Trophoblast cell (in vitro differentiated cells and primary cell): Measurements from ENCODE around the gene KCNC3.

Experiments
- DNase-seq, 2 donors: peaks; one replicate each; pipeline ENCODE4 v3.0.0-alpha.2; 2016
- H2AFZ ChIP-seq: 2 replicates; pipeline ENCODE4 v1.6.1; 2013; ENCODE audit warnings: low read length, moderate library complexity, mild to moderate bottlenecking; ENCODE audit not compliant: insufficient read depth, poor library complexity
- H2AK5ac ChIP-seq: 2 replicates; pipeline ENCODE4 v1.6.1; 2013; ENCODE audit warnings: mild to moderate bottlenecking, low read length
- H2BK120ac ChIP-seq: 2 replicates; pipeline ENCODE4 v1.6.1; 2013; ENCODE audit warnings: low read length, mild to moderate bottlenecking, moderate library complexity; ENCODE audit not compliant: insufficient read depth, poor library complexity
- H2BK12ac ChIP-seq: 2 replicates; pipeline ENCODE4 v1.6.1; 2013; ENCODE audit warnings: mild to moderate bottlenecking, low read length, moderate library complexity
- H2BK5ac ChIP-seq: 2 replicates; pipeline ENCODE4 v1.6.1; 2013; ENCODE audit warnings: low read length, low read depth, moderate library complexity, mild to moderate bottlenecking; ENCODE audit not compliant: poor library complexity
- H3K14ac ChIP-seq: 2 replicates; pipeline ENCODE4 v1.6.1; 2013; ENCODE audit warnings: mild to moderate bottlenecking, low read length
- H3K18ac ChIP-seq: 2 replicates; pipeline ENCODE4 v1.6.1; 2013; ENCODE audit warnings: mild to moderate bottlenecking, low read length
- H3K23ac ChIP-seq: 2 replicates; pipeline ENCODE4 v1.6.1; 2013; ENCODE audit warnings: low read length
- H3K27ac ChIP-seq: 2 replicates; pipeline ENCODE4 v1.5.1; 2013; ENCODE audit warnings: low read depth, mild to moderate bottlenecking, inconsistent platforms, low read length, moderate library complexity
- H3K27me3 ChIP-seq: 2 replicates; pipeline ENCODE4 v1.6.1; 2013; ENCODE audit warnings: inconsistent platforms, mild to moderate bottlenecking, low read length, moderate library complexity; ENCODE audit not compliant: insufficient read depth
- H3K36me3 ChIP-seq, 2 experiments: 1 replicate in 1 of 2; 2 replicates in 1 of 2; pipeline ENCODE4 v1.6.1; 2013; ENCODE audit warnings: low read length in 2 of 2, mild to moderate bottlenecking in 2 of 2, moderate library complexity in 1 of 2; ENCODE audit not compliant: insufficient read depth in 2 of 2, control insufficient read depth in 1 of 2
- H3K4ac ChIP-seq: 2 replicates; pipeline ENCODE4 v1.6.1; 2013; ENCODE audit warnings: low read depth, mild to moderate bottlenecking, low read length, moderate library complexity
- H3K4me1 ChIP-seq, 2 experiments: 1 replicate in 1 of 2; 2 replicates in 1 of 2; pipeline ENCODE4 v1.6.1; 2013; ENCODE audit warnings: low read length in 2 of 2, mild to moderate bottlenecking in 2 of 2, moderate library complexity in 1 of 2; ENCODE audit not compliant: insufficient read depth in 2 of 2, control insufficient read depth in 1 of 2
- H3K4me2 ChIP-seq: 2 replicates; pipeline ENCODE4 v1.6.1; 2013; ENCODE audit warnings: inconsistent platforms, mild to moderate bottlenecking, low read length, moderate library complexity
- H3K4me3 ChIP-seq: 2 replicates; pipeline ENCODE4 v1.5.1; 2013; ENCODE audit warnings: mild to moderate bottlenecking, low read depth, low read length, inconsistent platforms
- H3K79me1 ChIP-seq: one replicate; pipeline ENCODE4 v1.6.1; 2013; ENCODE audit warnings: low read length
- H3K79me2 ChIP-seq: 2 replicates; pipeline ENCODE4 v1.6.1; 2013; ENCODE audit warnings: low read length, mild to moderate bottlenecking; ENCODE audit not compliant: control insufficient read depth, insufficient read depth, poor library complexity
- H3K9ac ChIP-seq: 2 replicates; pipeline ENCODE4 v1.6.1; 2013; ENCODE audit warnings: mild to moderate bottlenecking, low read length
- H3K9me3 ChIP-seq: 2 replicates; pipeline ENCODE4 v1.6.1; 2013; ENCODE audit warnings: low read depth, mild to moderate bottlenecking, control low read depth, inconsistent platforms, low read length; ENCODE audit not compliant: insufficient read depth
- H4K12ac ChIP-seq: 2 replicates; pipeline ENCODE4 v1.6.1; 2013; ENCODE audit warnings: low read depth, mild to moderate bottlenecking, low read length, moderate library complexity
- H4K8ac ChIP-seq: 2 replicates; pipeline ENCODE4 v1.6.1; 2013; ENCODE audit warnings: low read depth, mild to moderate bottlenecking, low read length, moderate library complexity
- H4K91ac ChIP-seq: one replicate; pipeline ENCODE4 v1.6.1; 2013; ENCODE audit warnings: low read depth, mild to moderate bottlenecking, low read length, moderate library complexity
- WGBS: extraction: QIAGEN DNeasy Blood & Tissue Kit; methylation state at CpG from one replicate; pipeline ENCODE4 v1.1.7; 2013; ENCODE audit warnings: missing lambda C conversion rate; ENCODE audit not compliant: insufficient read length, insufficient coverage; ENCODE audit errors: extremely low coverage; 5-methylcytosine and 5-hydroxymethylcytosine counted together

Gene KCNC3

GRCh38 chr19:50320596-50320995 lies 8.6 kb downstream of the KCNC3 start:
- Histone ChIP-seq H3K4me3 (no peak overlapping the region), H2AFZ (no peak overlapping the region), H3K27ac (no peak overlapping the region), H2AK5ac (no peak overlapping the region), H2BK120ac (no peak overlapping the region), H3K9ac (no peak overlapping the region), H4K8ac (no peak overlapping the region), H3K14ac (no peak overlapping the region), H2BK5ac (no peak overlapping the region), H3K4me1 (peaks cover 6 to 8% of the 10 kb centered on the region in 2 experiments), H3K27me3 (no peaks in the 10 kb centered on the region), H4K91ac (no peak overlapping the region), H3K4ac (no peak overlapping the region), H2BK12ac (no peak overlapping the region), H3K9me3 (peaks cover 2% of the 10 kb centered on the region), H3K79me2 (no peaks in the 10 kb centered on the region), H3K4me2 (no peak overlapping the region), H3K36me3 (peaks cover 44 to 60% of the 10 kb centered on the region in 2 experiments), H4K12ac (no peak overlapping the region), H3K18ac (no peak overlapping the region), H3K23ac (no peak overlapping the region), H3K79me1 (peaks cover 4% of the 10 kb centered on the region)
- DNase-seq: no peak
- no CpG with 5 or more reads among the region's 20 CpGs for WGBS

- Histone ChIP-seq H3K79me2 (no peaks in the 10 kb centered on the region), H3K4ac (no peak overlapping the region), H3K79me1 (peaks cover 5% of the 10 kb centered on the region), H3K4me3 (no peak overlapping the region), H4K91ac (no peak overlapping the region), H2AK5ac (no peak overlapping the region), H4K12ac (no peak overlapping the region), H2BK5ac (no peak overlapping the region), H2BK12ac (no peak overlapping the region), H3K14ac (no peak overlapping the region), H3K18ac (no peak overlapping the region), H2BK120ac (no peak overlapping the region), H3K27ac (no peak overlapping the region), H2AFZ (no peak overlapping the region), H3K9me3 (peaks cover 2% of the 10 kb centered on the region), H3K9ac (no peak overlapping the region), H3K36me3 (peaks cover 44 to 60% of the 10 kb centered on the region in 2 experiments), H3K27me3 (no peaks in the 10 kb centered on the region), H3K23ac (no peak overlapping the region), H3K4me2 (no peak overlapping the region), H3K4me1 (peaks cover 5% of the 10 kb centered on the region in 2 experiments), H4K8ac (no peak overlapping the region)
- DNase-seq: no peak
- WGBS: no CpG with 5 or more reads among the region's 12 CpGs
Measured at GRCh38 chr19:50320051-50320450, 9.1 kb downstream of the KCNC3 start.

- Histone ChIP-seq H2AFZ (no peak overlapping the region), H3K79me1 (peaks cover 8% of the 10 kb centered on the region), H3K27me3 (no peaks in the 10 kb centered on the region), H2BK12ac (no peak overlapping the region), H3K27ac (no peak overlapping the region), H3K79me2 (no peaks in the 10 kb centered on the region), H3K36me3 (peaks cover 44 to 56% of the 10 kb centered on the region in 2 experiments), H3K18ac (no peak overlapping the region), H3K9me3 (peaks cover 2% of the 10 kb centered on the region), H3K4ac (no peak overlapping the region), H4K8ac (no peak overlapping the region), H4K12ac (no peak overlapping the region), H3K4me2 (no peak overlapping the region), H3K23ac (no peak overlapping the region), H2BK5ac (no peak overlapping the region), H2BK120ac (no peak overlapping the region), H3K4me1 (peaks cover 8 to 11% of the 10 kb centered on the region in 2 experiments), H2AK5ac (no peak overlapping the region), H3K14ac (no peak overlapping the region), H3K4me3 (no peak overlapping the region), H3K9ac (no peak overlapping the region), H4K91ac (no peak overlapping the region)
- DNase-seq: no peak
- WGBS: no CpG with 5 or more reads among the region's 11 CpGs
Measured at GRCh38 chr19:50319156-50319555, 10.0 kb downstream of the KCNC3 start.

- H3K14ac ChIP-seq: no peak overlapping the region
- no peak overlapping the region for H2BK120ac ChIP-seq
- no peak overlapping the region for H3K4ac ChIP-seq
- H3K79me2 ChIP-seq: no peaks in the 10 kb centered on the region
- WGBS: no CpG with 5 or more reads among the region's 8 CpGs
- no peak overlapping the region for H4K12ac ChIP-seq
- peaks cover 2% of the 10 kb centered on the region for H3K9me3 ChIP-seq
- no peak overlapping the region for H4K8ac ChIP-seq
- no peak overlapping the region for H2BK12ac ChIP-seq
- H3K27me3 ChIP-seq: no peaks in the 10 kb centered on the region
- no peak overlapping the region for H2AFZ ChIP-seq
- no peak overlapping the region for H3K4me3 ChIP-seq
- H4K91ac ChIP-seq: no peak overlapping the region
- no peak overlapping the region for H3K23ac ChIP-seq
- H3K4me2 ChIP-seq: no peak overlapping the region
- H3K9ac ChIP-seq: no peak overlapping the region
- peaks cover 39 to 50% of the 10 kb centered on the region in 2 experiments for H3K36me3 ChIP-seq
- H2AK5ac ChIP-seq: no peak overlapping the region
- no peak overlapping the region for H2BK5ac ChIP-seq
- H3K4me1 ChIP-seq: peaks cover 8 to 17% of the 10 kb centered on the region in 2 experiments
- DNase-seq: no peak
- H3K79me1 ChIP-seq: peaks cover 8% of the 10 kb centered on the region
- no peak overlapping the region for H3K18ac ChIP-seq
- H3K27ac ChIP-seq: no peak overlapping the region
Measured at GRCh38 chr19:50318438-50318837, 10.7 kb downstream of the KCNC3 start.
